K562 (cell line): ENCODE data around the gene FAM200B. TPM values are rescaled to one million over a fixed set of nuclear protein-coding genes. Genes with fewer than 3 reads are reported as not detected.

Source experiments
- FOXJ2 ChIP-seq: fragments of 200-800 bp; sonication (Bioruptor generic); IDR thresholded peaks from 2 replicates; pipeline ENCODE4 v1.6.1; 2016; ENCODE audit warnings: missing genetic modification characterization, missing compliant biosample characterization
- FUS ChIP-seq: fragments of 200-400 bp; formaldehyde crosslinking; optimal IDR thresholded peaks from 2 replicates; pipeline ENCODE3; 2017; ENCODE audit warnings: low read depth, low read length
- HSF4 ChIP-seq: fragments of 250-450 bp; sonication (Bioruptor Pico); IDR thresholded peaks from 2 replicates; pipeline ENCODE4 v2.1.2; 2022; ENCODE audit warnings: mild to moderate bottlenecking, moderate library complexity, borderline replicate concordance
- KLF13 ChIP-seq: fragments of 450-650 bp; IDR thresholded peaks from 2 replicates; pipeline ENCODE4 v1.6.1; 2016; ENCODE audit warnings: missing genetic modification characterization, low read depth, mild to moderate bottlenecking, missing compliant biosample characterization, moderate library complexity, borderline replicate concordance
- MAFG ChIP-seq: fragments of 450-650 bp; conservative IDR thresholded peaks from 2 replicates; pipeline ENCODE4 v1.6.1; 2016; ENCODE audit warnings: missing genetic modification characterization, missing compliant biosample characterization
- MNT ChIP-seq, 2 experiments: fragments of 450-650 bp; conservative IDR thresholded peaks; 2 replicates each; pipeline ENCODE4 v1.6.1; 2017; ENCODE audit warnings: mild to moderate bottlenecking in 2 of 2, moderate library complexity in 2 of 2
- NFXL1 ChIP-seq: fragments of 450-650 bp; formaldehyde crosslinking; IDR thresholded peaks from 2 replicates; pipeline ENCODE4 v1.4.0; 2021; ENCODE audit warnings: mild to moderate bottlenecking
- POLR2A ChIP-seq: fragments of 450-650 bp; conservative IDR thresholded peaks from 2 replicates; pipeline ENCODE4 v1.6.1; 2016
- PTBP1 ChIP-seq: fragments of 200-400 bp; formaldehyde crosslinking; IDR thresholded peaks from 2 replicates; pipeline ENCODE4 v1.6.1; 2017; ENCODE audit warnings: low read depth, low read length
- PYGO2 ChIP-seq: fragments of 450-650 bp; IDR thresholded peaks from 2 replicates; pipeline ENCODE4 v1.6.1; 2016; ENCODE audit warnings: mild to moderate bottlenecking, missing genetic modification characterization, moderate library complexity, missing compliant biosample characterization
- REST ChIP-seq, 2 experiments: fragments of 450-650 bp; formaldehyde crosslinking in 1 of 2; IDR thresholded peaks; 2 replicates each; pipeline versions ENCODE4 v1.4.0 to v1.6.1; 2014 to 2020; ENCODE audit warnings: mild to moderate bottlenecking in 2 of 2, borderline replicate concordance in 1 of 2, low read depth in 1 of 2
- TBL1XR1 ChIP-seq, 2 experiments: IDR thresholded peaks; 2 replicates each; pipeline ENCODE4 v1.6.1; 2012; ENCODE audit warnings: improper control_type of control experiment in 2 of 2, low read length in 2 of 2, mild to moderate bottlenecking in 1 of 2
- THRB ChIP-seq: fragments of 450-650 bp; formaldehyde crosslinking; conservative IDR thresholded peaks from 2 replicates; pipeline ENCODE4 v1.4.0; 2022; ENCODE audit warnings: mild to moderate bottlenecking, missing genetic modification characterization
- ZNF124 ChIP-seq: sonication (generic); formaldehyde crosslinking; IDR thresholded peaks from 2 replicates; pipeline ENCODE4 v1.8.1; 2022; ENCODE audit warnings: missing genetic modification reagents
- ZNF24 ChIP-seq: fragments of 450-650 bp; IDR thresholded peaks from 2 replicates; pipeline ENCODE4 v1.6.1; 2016
- ZNF253 ChIP-seq: fragments of 250-450 bp; sonication (Bioruptor Pico); conservative IDR thresholded peaks from 2 replicates; pipeline ENCODE4 v1.6.1; 2021; ENCODE audit warnings: mild to moderate bottlenecking
- ZNF699 ChIP-seq: fragments of 250-450 bp; sonication (Bioruptor Pico); IDR thresholded peaks from 2 replicates; pipeline ENCODE4 v1.8.0; 2021; ENCODE audit warnings: mild to moderate bottlenecking, moderate library complexity; ENCODE audit not compliant: insufficient replicate concordance
- polyA plus RNA-seq, 8 experiments: library from polyadenylated mRNA; depleted of rRNA in 4 of 8; stranded (reverse) in 5 of 8; unstranded in 3 of 8; fragments of >200 nt; fragmentation: Nextera tagmentation in 2 of 8; fragmentation: Illumina TruSeq in 1 of 8; extraction: Ambion mirVana in 2 of 8; extraction: Trizol in 1 of 8; gene quantifications; 2 replicates each; pipeline versions ENCODE4 v1.2.1 to v1.2.3, GENCODE V29; 2011 to 2014; ENCODE audit warnings: inconsistent platforms in 1 of 8, missing spikeins in 1 of 8
- total RNA-seq, 7 experiments: library from RNA; depleted of rRNA in 6 of 7; stranded (reverse); fragments of >200 nt in 6 of 7; fragmentation: Illumina TruSeq in 2 of 7; extraction: Trizol in 2 of 7; gene quantifications; 2 replicates each; pipeline versions ENCODE4 v1.2.1 to v1.2.3, GENCODE V29; 2011 to 2021; ENCODE audit warnings: low replicate concordance in 1 of 7

Gene FAM200B
- total and polyA plus RNA-seq, 9 of the 15 experiments (the other 6 are each of a cell fraction or from before 2014, with no cell fraction given): 17.4 to 48.0 (median 25.5) TPM

GRCh38 chr4:15681372-15682241, at the start of gene FAM200B (continued):
- TF ChIP-seq MAFG (tag) (no peak), ZNF24 (0 out of 2 replicates have a peak, but pooled peaks have one; percentile 21), HSF4 (no peak), ZNF124 (CRISPR knock-in tag) (no peak), ZNF253 (CRISPR knock-in tag) (no peak), REST (IDR thresholded peaks at IDR 0.05; ENCODE audit: borderline replicate concordance) (peak; percentile 25; the same call in 1 of the 2 replicates), REST (CRISPR knock-in tag; IDR thresholded peaks at IDR 0.05; ENCODE audit: low read depth) (peak; percentile 20; the same call in 1 of the 2 replicates), MNT (conservative IDR thresholded peaks at IDR 0.05) (peak; percentile 63 to 84), PYGO2 (tag) (no peak), FUS (no peak), ZNF699 (no peak), PTBP1 (no peak), TBL1XR1 (IDR thresholded peaks at IDR 0.05; ENCODE audit: low read length in 2 of 2) (no peak), FOXJ2 (tag) (0 out of 2 replicates have a peak, but pooled peaks have one; percentile 5), NFXL1 (CRISPR knock-in tag) (no peak), POLR2A (peak; percentile 93), THRB (CRISPR knock-in tag) (no peak), KLF13 (tag) (peak; percentile 54; the same call in 1 of the 2 replicates)
